ENCODE results near the gene SATB1. TPM values are rescaled to one million over a fixed set of nuclear protein-coding genes. Genes with fewer than 3 reads are reported as not detected.

Gene SATB1
- total and polyA plus RNA-seq, 2 of the 4 experiments (the other 2 are of a cell fraction) = 7.5 to 10.7 TPM

GRCh38 chr3:18436213-18436612 is 11.1 kb upstream of the SATB1 start:
- Histone ChIP-seq H3K4me2 (ENCODE audit: low read depth, low read length) (no peak overlapping the region), H2BK120ac (ENCODE audit: low read depth, low read length) (no peak overlapping the region), H3K9ac (ENCODE audit: low read depth, low read length) (no peak overlapping the region), H3K56ac (ENCODE audit: extremely low read depth, insufficient read depth, low read length) (no peak overlapping the region), H3K18ac (ENCODE audit: low read depth, low read length) (no peak overlapping the region), H2AFZ (replicated peaks; ENCODE audit: low read length, poor library complexity) (no peak overlapping the region), H3K27me3 (ENCODE audit: control insufficient read depth, insufficient read depth, low read length) (peaks cover 5% of the 10 kb centered on the region), H2AK9ac (replicated peaks; ENCODE audit: low read depth, low read length, poor library complexity) (no peak overlapping the region), H2BK5ac (ENCODE audit: low read depth, low read length, poor library complexity, severe bottlenecking) (no peak overlapping the region), H4K91ac (ENCODE audit: insufficient read depth, low read depth, low read length) (no peak overlapping the region), H3K23ac (ENCODE audit: low read depth, low read length) (no peak overlapping the region), H3K4me1 (ENCODE audit: control insufficient read depth, insufficient read depth, low read length) (no peaks in the 10 kb centered on the region), H3K9me1 (ENCODE audit: insufficient read depth, low read length) (no peaks in the 10 kb centered on the region), H4K20me1 (ENCODE audit: insufficient read depth, low read length) (no peaks in the 10 kb centered on the region), H2BK20ac (ENCODE audit: low read depth, low read length) (no peak overlapping the region), H2AK5ac (ENCODE audit: low read depth, low read length) (no peak overlapping the region), H3K36me3 (ENCODE audit: control insufficient read depth, insufficient read depth, low read length) (no peaks in the 10 kb centered on the region), H3K14ac (replicated peaks; ENCODE audit: low read depth, low read length) (no peak overlapping the region), H3K27ac (ENCODE audit: insufficient read depth, low read length) (no peak overlapping the region), H3K79me1 (ENCODE audit: low read depth in 1 of 2, low read length in 2 of 2) (no peaks in the 10 kb centered on the region), H4K8ac (ENCODE audit: low read depth in 2 of 2, low read length in 2 of 2) (no peak overlapping the region), H4K5ac (ENCODE audit: low read depth, low read length) (no peak overlapping the region), H2BK15ac (ENCODE audit: low read depth, low read length) (no peak overlapping the region), H3K4ac (ENCODE audit: low read depth, low read length) (no peak overlapping the region), H3K4me3 (ENCODE audit: insufficient read depth, low read depth, low read length) (no peak overlapping the region), H3K9me3 (ENCODE audit: control insufficient read depth, insufficient read depth, low read length) (no peaks in the 10 kb centered on the region)
- ChIA-PET CTCF (interaction anchor here (0.7 kb wide), 1 partner anchor 602 kb away, joined by 3 read pairs; no protein-coding TSS in a partner anchor), POLR2A (ENCODE audit: unreplicated experiment) (no interaction called here)
- dilution Hi-C loops (cut with HindIII; ENCODE audit: low sequenced_read_pairs, unreplicated experiment) = no loop called here
- in situ Hi-C loops (cut with MboI; ENCODE audit: low sequenced_read_pairs) = no loop called here
- BruUV-seq (replicated peaks) = no TSS peak
- DNase-seq = no peak
- intact Hi-C loops (cut with micrococcal nuclease) = no loop called here
- WGBS, 2 experiments (ENCODE audit: extremely low coverage in 2 of 2, insufficient read length in 1 of 2) = no CpG with 5 or more reads among the region's 2 CpGs
- no peak for ATAC-seq (ENCODE audit: low read depth)
- no peak for TF ChIP-seq MXI1 (IDR thresholded peaks at IDR 0.05; ENCODE audit: borderline replicate concordance, low read depth, low read length)
- no peak for TF ChIP-seq BHLHE40 (IDR thresholded peaks at IDR 0.05; ENCODE audit: low read depth, low read length)
- TF ChIP-seq CTCF (conservative IDR thresholded peaks at IDR 0.05; ENCODE audit: low read depth, low read length) = no peak
- TF ChIP-seq CEBPB (IDR thresholded peaks at IDR 0.05; ENCODE audit: low read depth, low read length) = no peak
- no peak for TF ChIP-seq MAFK (IDR thresholded peaks at IDR 0.05; ENCODE audit: low read depth, low read length)
- TF ChIP-seq SMC3 (IDR thresholded peaks at IDR 0.05; ENCODE audit: low read depth, low read length) = no peak
- TF ChIP-seq RAD21 (IDR thresholded peaks at IDR 0.05; ENCODE audit: low read length) = no peak
- no peak for TF ChIP-seq ELK1 (IDR thresholded peaks at IDR 0.05; ENCODE audit: borderline replicate concordance, low read depth, low read length)
- TF ChIP-seq MAZ (IDR thresholded peaks at IDR 0.05; ENCODE audit: borderline replicate concordance, low read depth, low read length) = no peak
- TF ChIP-seq USF2 (IDR thresholded peaks at IDR 0.05; ENCODE audit: low read depth, low read length) = no peak
- TF ChIP-seq RCOR1 (IDR thresholded peaks at IDR 0.05; ENCODE audit: insufficient replicate concordance, low read length) = no peak
- no peak for TF ChIP-seq POLR2A (IDR thresholded peaks at IDR 0.05; ENCODE audit: low read depth, low read length)
- TF ChIP-seq NFE2L2 (IDR thresholded peaks at IDR 0.05; ENCODE audit: low read depth, low read length) = no peak
- no peak for TF ChIP-seq RFX5 (IDR thresholded peaks at IDR 0.05; ENCODE audit: low read depth, low read length)
- TF ChIP-seq FOS (IDR thresholded peaks at IDR 0.05; ENCODE audit: low read depth, low read length) = no peak
- no peak for TF ChIP-seq CHD1 (IDR thresholded peaks at IDR 0.05; ENCODE audit: low read depth, low read length)

All from IMR-90 (cell line).